G401 (cell line): ENCODE measurements around the gene CREB5. TPM values are rescaled to one million over a fixed set of nuclear protein-coding genes. Genes with fewer than 3 reads are reported as not detected.
A peak's percentile ranks its signal among the peaks of the same experiment; 100 is the strongest.

Experiments
- DNase-seq: peaks from one replicate; pipeline ENCODE4 v3.0.0-alpha.2; 2015; ENCODE audit warnings: low spot score
- in situ Hi-C: cut with HindIII; loops from 2 replicates; pipeline ENCODE4 v1.10.0; 2016; ENCODE audit warnings: low sequenced_read_pairs, mixed read lengths
- total RNA-seq: library from RNA; depleted of rRNA; stranded (reverse); fragments of >200 nt; shearing (Covaris generic); gene quantifications from 2 replicates; pipeline ENCODE4 v1.2.3, GENCODE V29; 2014

CREB5 gene
- total RNA-seq, 1 experiment from 2014 or later = 0.20 TPM

DNA sequence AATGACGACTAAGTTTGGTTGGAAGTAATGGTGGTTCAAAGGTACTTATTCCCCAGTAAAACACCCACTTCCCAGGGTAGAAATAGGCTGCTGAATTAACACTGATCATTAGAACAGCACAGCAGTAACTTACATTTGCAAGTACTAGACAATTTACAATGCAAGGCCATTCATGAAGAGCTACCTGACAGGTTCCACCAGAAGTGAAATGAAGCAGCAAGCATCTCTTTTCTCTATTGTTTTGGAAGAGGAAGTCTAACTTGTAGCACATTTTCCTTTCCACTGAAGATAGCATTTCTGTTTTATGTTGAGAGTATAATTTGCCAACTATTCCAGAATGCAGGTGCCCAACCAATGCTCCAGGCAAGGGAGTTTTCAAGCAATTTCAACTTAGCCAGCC lies 145.9 kb downstream of the CREB5 start:
- in situ Hi-C loops = no loop called here
- DNase-seq = no peak

DNA sequence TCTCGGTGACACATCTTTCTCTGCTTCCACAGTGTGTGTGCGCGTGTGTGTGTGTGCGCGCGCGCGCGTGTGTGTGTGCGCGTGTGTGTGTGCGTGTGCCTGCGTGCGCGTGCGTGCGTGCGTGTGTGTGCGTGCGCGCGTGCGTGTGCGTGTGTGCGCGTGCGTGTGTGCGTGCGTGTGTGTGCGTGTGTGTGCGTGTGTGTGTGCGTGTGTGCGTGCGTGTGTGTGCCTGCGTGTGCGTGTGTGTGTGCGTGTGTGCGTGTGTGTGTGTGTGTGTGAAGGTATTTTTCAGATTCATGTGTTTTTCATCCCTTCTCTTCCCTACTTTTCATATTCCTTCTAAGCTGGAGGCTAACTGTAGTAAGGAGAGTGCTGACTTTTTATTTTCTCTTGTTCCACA lies 148.4 kb downstream of the CREB5 start:
- DNase-seq = no peak
- in situ Hi-C loops = no loop called here

DNA sequence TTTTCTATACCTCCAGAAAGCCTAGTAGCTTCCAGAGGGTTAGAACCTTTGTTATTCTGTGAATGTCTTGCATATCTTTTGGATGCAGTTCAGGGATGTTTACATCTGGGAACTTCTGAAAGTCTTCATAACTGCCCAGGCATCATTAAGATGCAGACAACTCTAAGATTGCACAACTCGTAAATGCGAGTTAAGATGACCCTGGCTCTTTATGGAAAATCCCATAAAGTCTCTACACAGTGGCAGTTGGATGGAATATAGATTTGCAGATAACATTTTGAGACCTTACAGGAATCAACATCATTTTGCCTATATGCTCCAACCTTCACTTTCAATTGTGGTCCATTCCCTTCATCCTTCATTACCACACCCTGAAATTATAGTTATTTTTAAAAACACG lies 151.7 kb downstream of the CREB5 start:
- in situ Hi-C loops = no loop called here
- no peak for DNase-seq

DNA sequence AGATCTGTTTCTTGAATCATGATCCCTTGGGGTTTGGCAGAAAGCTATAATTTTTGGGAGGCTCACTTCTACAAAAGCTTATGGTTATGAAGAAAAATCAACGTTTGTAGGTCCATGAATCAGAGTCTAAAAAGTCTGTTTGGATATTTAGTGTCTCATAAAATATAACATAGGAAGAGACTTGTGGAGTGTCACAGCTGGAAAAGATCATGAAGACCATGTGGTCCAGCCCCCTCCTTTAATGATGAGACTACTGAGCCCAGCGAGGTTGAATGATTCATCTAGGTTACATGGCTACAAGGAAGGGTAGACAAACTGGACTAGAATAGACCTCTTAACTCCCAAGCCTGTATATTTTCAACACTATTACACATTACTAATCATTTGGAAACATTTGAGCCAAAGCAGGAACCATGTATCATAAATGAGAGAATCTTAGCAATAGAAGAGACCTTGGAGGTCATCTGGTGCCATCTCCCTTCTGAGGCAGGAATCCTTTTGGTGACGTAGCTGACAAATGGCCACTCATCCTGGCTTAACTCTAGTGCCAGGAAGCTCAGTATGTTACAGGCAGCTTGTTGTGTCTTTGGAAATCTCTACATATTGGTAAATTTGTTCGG lies 152.5 kb downstream of the CREB5 start:
- no peak for DNase-seq
- in situ Hi-C loops = no loop called here

DNA sequence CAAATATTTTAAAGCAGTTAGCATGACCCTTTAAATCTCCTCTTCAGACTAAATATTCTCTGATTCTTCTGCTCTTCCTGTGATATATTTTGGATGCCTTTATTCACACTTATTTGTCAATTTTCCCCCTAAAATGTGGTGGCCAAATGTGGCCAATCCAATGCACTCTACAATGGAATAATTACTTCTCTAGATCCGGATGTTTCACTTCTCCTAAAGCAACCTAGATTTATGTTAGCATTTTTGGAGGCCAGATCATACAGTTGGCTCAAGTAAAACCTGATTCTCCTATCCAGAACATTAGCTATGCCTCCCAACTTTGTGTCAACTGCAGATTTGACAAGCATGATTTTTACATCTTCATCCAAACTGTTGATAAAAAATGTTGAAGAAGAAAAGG lies 153.7 kb downstream of the CREB5 start:
- in situ Hi-C loops = no loop called here
- no peak for DNase-seq

DNA sequence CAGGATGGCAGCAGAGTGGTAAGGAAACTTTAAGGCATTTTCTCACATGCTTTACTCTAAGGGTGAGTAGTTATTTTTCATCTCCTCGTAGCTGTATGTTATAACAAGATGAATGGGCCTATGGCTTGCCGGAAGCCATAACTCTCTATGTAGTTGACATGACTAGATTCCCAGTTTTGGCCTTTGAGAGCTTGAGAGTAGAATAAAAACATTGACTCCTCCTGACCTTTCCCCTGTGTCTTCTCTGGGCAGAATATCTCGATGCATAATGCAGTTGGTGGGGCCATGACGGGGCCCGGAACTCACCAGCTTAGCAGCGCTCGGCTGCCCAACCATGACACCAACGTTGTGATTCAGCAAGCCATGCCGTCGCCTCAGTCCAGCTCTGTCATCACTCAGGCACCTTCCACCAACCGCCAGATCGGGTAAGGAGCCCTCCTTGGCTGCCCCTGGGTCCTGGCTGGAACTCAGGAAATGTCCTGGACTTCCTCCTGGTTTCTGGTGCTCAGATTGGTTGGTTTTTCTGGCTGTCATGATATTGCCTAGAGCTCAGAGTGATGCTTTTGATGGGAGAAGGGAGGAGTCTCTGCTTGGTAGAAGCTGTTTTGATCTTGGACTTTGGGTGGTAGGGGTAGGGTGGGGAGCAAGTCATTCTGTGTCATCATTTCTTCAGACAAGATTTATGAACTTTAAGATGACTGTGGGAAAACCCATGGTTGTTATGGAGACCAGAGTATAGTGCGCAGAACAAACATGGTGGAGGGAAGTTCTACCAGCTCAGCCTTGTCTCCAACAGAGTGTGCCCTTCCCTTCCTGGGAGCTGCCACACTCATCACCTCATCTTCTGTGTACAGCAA lies 158.0 kb downstream of the CREB5 start:
- in situ Hi-C loops = no loop called here
- no peak for DNase-seq

DNA sequence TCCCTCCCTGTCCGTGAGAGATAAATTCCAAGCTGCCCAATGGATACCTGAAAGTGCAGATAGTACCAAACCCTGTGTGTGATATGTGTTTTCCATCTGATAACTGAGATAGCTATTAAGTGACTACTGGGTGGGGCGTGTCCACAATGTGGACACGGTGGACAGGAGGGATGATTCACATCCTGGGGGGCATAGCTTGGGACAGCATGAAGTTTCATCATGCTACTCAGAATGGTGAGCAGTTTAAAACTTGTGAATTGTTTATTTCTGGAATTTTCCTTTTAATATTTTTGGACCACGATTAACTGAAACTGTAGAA lies 158.6 kb downstream of the CREB5 start:
- DNase-seq = no peak
- in situ Hi-C loops = no loop called here

DNA sequence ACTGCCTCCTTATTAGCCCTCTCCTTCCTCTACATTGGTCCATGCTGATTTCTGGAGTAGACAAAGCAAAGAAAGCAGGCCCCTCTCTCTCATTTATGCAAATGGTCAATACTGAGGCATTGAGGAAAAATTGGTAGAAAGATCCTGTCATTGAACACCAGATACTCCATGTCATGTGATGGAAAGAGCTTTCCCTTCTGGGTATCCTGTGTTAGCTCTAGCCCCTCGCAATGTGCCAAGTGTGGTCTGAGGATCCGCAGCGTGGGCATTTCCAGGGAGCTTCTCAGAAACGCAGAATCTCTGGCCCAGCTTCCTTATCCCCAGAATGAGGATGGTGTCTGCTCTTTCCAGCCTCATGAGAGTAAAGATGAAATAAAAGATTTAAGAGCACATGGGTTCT lies 159.1 kb downstream of the CREB5 start:
- no peak for DNase-seq
- in situ Hi-C loops = no loop called here

DNA sequence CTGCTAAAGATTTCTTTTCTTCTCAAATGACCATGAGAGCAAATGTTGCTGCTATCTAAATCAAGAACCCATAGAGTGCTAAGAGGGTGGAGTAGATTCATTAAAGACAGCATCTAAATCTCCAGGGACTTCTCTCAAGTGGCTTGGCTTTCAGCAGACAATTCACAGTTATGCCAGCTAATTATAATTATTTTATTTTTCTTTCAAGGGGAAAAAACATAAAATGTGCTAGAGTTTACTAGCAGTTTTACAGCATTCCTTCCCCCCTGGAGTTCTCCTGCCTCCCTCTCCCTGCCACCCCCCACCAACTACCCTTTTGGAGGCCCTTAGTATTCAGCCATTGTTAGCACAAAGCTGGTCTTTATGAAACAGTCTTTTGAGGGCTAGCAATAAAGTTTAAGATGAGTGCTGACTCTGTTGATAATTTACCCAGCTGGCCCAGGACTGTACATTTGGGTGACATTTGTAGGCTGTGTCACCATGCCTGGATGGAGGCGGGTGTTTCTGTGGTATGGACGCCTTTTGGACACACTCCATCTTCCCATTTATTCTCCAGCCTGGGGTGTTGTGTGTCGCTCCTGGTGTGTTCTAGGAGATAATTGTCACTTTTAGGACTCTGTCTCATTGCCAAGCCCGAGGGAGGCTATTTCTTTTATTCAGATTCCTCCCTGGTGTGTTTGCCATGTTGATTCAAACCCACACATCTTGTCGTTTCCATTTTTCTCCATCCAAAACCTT lies 160.2 kb downstream of the CREB5 start:
- no peak for DNase-seq
- in situ Hi-C loops = no loop called here

DNA sequence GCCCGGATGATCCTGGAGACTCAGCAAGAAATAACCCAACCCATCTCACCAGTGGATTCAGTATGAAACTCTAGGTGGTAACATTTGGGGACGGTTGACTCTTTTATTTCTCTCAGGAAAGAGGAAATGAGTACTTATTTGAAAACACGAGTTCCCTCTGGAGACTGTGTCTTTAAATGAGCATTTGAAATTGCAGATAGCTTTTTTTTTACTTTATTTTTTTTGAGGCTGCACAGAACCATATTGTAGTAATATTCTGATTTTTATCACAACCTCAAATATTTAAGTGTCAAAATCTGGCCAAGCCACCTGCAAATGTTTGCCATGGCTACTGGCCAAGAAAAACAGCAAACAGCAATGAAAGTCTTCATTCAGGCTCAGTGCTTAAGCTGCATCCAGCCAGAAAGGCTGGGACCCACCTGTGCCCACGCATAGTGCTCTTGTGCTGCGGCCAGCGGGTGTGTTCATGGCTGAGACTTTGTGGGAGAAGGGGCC lies 160.8 kb downstream of the CREB5 start:
- in situ Hi-C loops = no loop called here
- peak; percentile 69 for DNase-seq

DNA sequence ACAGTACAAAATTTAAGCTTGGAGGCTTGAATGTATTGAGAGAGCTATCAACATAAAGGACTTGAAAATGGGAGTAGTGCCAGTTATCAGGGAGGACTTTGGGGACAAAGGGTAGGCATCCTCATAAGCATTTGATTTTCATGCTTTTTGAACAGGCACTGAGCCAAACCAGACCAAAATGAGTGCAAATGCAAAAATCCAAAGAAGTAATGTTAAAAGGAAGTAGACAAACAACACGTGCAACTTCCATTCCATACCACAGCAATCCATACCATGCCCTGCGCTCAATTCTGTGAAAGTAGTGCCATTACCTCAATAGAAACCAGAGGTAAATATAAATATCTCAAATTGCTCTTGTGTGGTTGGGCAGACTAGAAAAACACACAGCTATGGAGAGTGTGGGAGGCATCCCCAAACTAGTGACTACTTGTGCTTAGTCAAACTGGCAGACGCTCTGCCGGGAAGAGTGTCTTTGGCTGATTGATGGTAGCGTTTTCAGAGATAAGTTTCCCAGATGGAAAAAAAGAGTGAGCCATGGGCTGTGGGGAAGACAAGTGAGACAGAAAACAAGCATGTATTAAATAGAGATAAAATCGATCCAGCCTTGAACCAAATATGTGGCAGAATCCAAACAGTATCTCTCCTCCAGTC lies 161.5 kb downstream of the CREB5 start:
- in situ Hi-C loops = no loop called here
- no peak for DNase-seq

DNA sequence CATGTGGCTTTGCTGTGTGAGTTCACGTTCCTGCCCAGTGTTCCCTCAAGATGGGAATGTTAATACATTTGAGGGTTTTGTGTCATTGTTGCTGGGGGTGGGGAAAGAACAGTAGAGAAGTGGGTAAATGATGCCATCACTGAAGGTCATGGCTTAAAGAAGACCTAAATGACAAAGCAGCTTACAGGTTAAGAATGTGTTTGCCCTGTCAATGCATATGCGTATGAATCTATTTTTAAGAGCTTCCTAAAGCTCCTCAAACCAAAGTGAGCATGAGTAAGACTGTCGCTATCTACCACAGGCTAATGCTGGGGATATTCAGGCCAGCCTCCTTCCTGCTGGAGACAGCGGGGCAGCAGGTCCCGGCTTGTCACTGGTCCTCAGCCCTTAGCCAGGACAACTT lies 162.9 kb downstream of the CREB5 start:
- in situ Hi-C loops = no loop called here
- no peak for DNase-seq

DNA sequence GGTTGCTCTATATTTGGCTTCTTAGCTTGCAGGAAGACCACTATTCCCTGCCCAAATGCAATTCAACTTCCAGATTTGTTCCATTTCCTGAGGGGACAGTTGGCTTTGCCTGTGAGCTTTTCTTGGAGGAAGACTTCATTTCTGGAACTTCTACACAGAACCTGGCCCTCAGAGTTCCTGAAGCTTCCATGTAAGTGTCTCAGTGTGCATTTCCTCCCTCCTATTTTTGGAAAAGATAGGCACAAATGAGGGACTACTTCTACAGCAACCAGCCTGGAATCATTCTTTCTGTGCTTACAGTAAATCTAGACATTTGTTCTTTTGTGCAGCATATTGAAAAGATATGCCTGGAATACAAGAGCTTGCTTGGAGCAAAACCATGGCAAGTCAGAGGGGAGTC lies 164.3 kb downstream of the CREB5 start:
- in situ Hi-C loops = no loop called here
- no peak for DNase-seq

DNA sequence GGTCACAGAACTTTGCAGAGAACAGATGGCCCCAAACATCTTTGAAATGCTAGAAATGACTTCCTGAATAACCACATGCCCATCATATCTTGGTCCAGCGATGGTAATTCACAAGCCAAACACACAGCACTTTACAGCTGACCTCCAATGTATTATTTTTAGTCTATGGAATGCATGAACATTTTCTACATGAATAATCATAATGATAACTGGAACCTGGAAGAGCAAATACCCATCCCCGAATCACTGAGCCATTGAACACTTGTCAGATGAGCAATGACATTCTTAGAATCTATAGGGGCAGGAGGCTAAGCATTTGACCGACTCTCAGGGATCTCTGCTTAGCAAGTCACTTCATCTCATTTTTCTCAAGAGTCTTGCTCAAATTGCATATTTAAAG lies 167.3 kb downstream of the CREB5 start:
- in situ Hi-C loops = no loop called here
- DNase-seq = no peak

DNA sequence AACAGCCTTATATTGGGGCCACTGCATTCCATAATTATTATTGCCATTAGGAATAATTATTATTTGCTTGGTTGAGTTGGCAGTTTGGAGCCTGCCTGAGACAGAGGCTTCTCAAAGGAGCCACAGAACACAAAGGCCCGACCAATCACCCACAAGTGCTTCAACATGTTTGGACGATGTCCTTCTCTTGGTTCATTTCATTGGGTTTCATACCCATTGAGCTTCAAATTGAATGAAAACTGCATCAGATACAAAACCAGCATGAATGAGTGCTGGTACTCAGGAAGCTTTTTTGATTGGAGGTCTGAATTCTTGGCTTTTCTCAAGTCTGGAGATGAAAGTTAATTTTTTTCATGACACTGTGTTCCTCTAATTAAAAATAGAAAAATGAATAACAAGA lies 168.3 kb downstream of the CREB5 start:
- in situ Hi-C loops = no loop called here
- DNase-seq = no peak

DNA sequence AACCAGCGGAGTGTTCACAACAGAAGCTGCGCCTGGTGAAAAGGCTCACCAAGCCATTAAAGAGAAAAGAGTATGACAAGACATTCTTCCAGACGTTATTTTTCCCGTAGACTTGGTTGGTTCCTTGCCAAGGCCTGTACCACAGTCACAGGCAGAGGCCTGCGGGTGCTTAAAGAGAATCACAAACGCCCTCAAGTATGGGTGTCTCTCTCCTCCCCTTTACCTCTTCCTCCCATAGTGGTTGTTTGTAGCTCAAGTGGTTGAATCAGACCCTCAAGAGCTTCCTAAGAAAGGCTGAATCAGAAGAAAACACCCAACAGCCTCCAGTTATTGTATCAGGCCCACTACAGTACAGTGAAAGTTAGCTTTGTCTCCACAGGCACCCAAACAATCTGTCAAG lies 169.0 kb downstream of the CREB5 start:
- DNase-seq = no peak
- in situ Hi-C loops = no loop called here

DNA sequence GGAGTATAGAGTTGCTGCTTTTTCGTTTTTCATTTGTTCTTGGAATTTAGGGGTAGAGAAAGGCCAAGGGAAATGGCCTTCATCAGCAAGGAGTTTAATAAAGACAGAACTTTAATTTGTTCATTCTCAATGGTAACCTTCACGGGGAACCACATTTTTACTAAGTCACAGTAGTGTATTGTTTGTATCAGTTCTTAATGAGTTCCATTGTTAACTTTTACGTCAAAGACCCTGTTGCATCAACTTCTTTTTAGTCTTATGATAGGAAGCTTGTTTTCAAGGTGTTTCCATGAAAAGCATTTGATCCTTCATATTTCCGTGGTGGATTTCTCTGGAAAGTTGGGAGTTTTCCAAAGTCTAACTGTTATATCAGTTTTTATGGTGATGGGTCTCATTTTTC lies 169.9 kb downstream of the CREB5 start:
- DNase-seq = no peak
- in situ Hi-C loops = no loop called here

DNA sequence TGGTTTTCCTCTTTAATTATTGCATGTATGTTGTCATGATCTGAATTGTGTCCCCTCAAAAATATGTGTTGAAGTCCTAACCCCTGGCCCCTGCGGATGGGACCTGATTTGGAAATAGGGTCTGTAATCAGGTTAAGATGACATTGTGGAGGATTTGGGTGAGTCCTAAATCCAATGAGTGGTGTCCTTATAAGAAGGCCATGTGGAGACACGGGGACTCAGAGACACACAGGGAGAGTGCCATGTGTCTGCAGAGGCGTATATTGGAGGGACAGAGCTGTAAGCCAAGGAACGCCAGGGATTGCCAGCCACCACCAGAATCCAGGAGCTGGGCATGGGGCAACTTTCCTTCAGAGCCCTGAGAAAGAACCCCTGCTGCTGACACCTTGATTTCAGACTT lies 171.9 kb downstream of the CREB5 start:
- DNase-seq = no peak

DNA sequence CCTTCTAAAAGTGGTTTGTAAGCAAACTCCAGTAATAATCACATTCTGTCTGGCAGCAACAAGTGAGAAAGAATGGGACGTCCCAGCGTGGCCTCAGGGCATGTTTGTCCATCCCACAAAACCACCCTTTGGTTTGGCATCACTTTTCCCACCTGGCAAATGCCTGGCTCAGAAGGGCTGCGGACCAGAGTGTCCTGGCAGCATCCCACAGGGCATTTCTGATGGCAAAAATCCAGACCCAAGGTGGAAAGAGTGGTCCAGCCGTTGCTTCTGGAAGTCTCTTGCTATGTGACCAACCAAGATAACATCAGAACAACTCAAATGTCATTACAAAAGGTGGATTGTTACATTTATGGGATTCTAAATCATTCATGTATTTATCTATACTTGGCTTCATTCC lies 174.4 kb downstream of the CREB5 start:
- in situ Hi-C loops = no loop called here
- DNase-seq = peak; percentile 55

More for the DNA sequence above, 171.9 kb downstream of the CREB5 start:
- in situ Hi-C loops = no loop called here

DNA sequence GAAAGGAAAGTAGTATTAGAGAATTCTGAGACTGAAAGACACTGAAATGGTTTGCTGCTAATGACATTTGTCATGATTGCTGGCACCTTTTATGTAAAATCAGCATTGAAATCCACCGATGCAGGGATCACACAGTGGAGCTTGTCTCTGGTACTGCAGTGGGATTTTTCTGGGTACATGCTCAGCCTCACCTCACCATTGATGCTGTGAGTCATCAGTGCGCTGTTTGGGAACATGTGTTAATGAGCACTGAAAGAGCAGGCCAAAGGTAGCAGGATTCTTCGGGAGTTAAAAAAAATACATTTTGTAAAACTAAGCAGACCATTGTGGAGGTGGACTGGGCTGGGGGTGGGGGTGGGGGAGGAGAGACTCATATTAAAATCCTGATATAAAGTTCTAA lies 174.9 kb downstream of the CREB5 start:
- peak; percentile 14 for DNase-seq

More for the DNA sequence above, 174.9 kb downstream of the CREB5 start:
- in situ Hi-C loops = no loop called here
